H1 (cell line): ENCODE data around the gene LRP1. TPM values are rescaled to one million over a fixed set of nuclear protein-coding genes. Genes with fewer than 3 reads are reported as not detected.

Experiments used
- ASH2L ChIP-seq: fragments of 200-600, 300-600 bp; sonication (generic); IDR thresholded peaks from one replicate; pipeline ENCODE4 v1.7.1; 2017; ENCODE audit warnings: low read length
- BACH1 ChIP-seq: IDR thresholded peaks from 2 replicates; pipeline ENCODE4 v1.6.1; 2012; ENCODE audit warnings: low read length, improper control_type of control experiment
- BCL11A ChIP-seq, 2 experiments: IDR thresholded peaks; one replicate each; pipeline ENCODE4 v1.6.1; 2011; ENCODE audit warnings: low read depth in 2 of 2, low read length in 2 of 2, mild to moderate bottlenecking in 2 of 2
- FOSL1 ChIP-seq: IDR thresholded peaks from 2 replicates; pipeline ENCODE4 v1.6.1; 2011; ENCODE audit warnings: mild to moderate bottlenecking, low read depth, low read length, moderate library complexity; ENCODE audit not compliant: insufficient read depth
- KDM5A ChIP-seq: fragments of 200-600 bp; IDR thresholded peaks from 2 replicates; pipeline ENCODE4 v1.7.1; 2012; ENCODE audit warnings: mild to moderate bottlenecking, low read length, inconsistent platforms, mixed read lengths
- RBBP5 ChIP-seq: IDR thresholded peaks from 2 replicates; pipeline ENCODE4 v1.7.1; 2012; ENCODE audit warnings: low read depth, mild to moderate bottlenecking, inconsistent platforms, low read length, moderate library complexity, borderline replicate concordance
- RFX5 ChIP-seq: IDR thresholded peaks from 2 replicates; pipeline ENCODE4 v1.6.1; 2011; ENCODE audit warnings: low read depth, low read length, improper control_type of control experiment, borderline replicate concordance
- SIN3A ChIP-seq, 2 experiments: IDR thresholded peaks in 1 of 2; conservative IDR thresholded peaks in 1 of 2; 2 replicates each; pipeline ENCODE4 v1.6.1; 2011 to 2012; ENCODE audit warnings: low read length in 2 of 2, improper control_type of control experiment in 1 of 2, low read depth in 1 of 2, mild to moderate bottlenecking in 1 of 2
- polyA plus RNA-seq, 7 experiments: library from polyadenylated mRNA; depleted of rRNA in 3 of 7; stranded (reverse) in 5 of 7; unstranded in 2 of 7; fragments of >200 nt in 5 of 7; fragments of 200-250 nt in 2 of 7; gene quantifications; 1 replicate in 5 of 7; 2 replicates in 1 of 7; 4 replicates in 1 of 7; pipeline versions ENCODE4 v1.2.1 to v1.2.3, GENCODE V29; 2011 to 2013; ENCODE audit warnings: missing spikeins in 2 of 7, mixed read lengths in 2 of 7
- total RNA-seq: library from RNA; stranded (reverse); fragmentation: NEBNext Ultra II Directional; extraction: Animal tissue kit (Norgen Biotek cat#: 25700); gene quantifications from 2 replicates; pipeline ENCODE4 v1.2.1, GENCODE V29; 2021
- TF ChIP-seq, protein P1 (sequence below), 3 experiments: IDR thresholded peaks; 1 replicate in 2 of 3; 2 replicates in 1 of 3; pipeline versions ENCODE4 v1.5.1 to v1.6.1; 2011; ENCODE audit warnings: low read length in 3 of 3, mild to moderate bottlenecking in 3 of 3, inconsistent platforms in 2 of 3, low read depth in 1 of 3, moderate library complexity in 1 of 3; ENCODE audit not compliant: insufficient read depth in 1 of 3; ENCODE audit errors: control extremely low read depth in 1 of 3

LRP1 gene
- total and polyA plus RNA-seq, 2 of the 8 experiments (the other 6 are each of a cell fraction or from before 2014, with no cell fraction given), result 35.3 to 92.5 TPM

DNA sequence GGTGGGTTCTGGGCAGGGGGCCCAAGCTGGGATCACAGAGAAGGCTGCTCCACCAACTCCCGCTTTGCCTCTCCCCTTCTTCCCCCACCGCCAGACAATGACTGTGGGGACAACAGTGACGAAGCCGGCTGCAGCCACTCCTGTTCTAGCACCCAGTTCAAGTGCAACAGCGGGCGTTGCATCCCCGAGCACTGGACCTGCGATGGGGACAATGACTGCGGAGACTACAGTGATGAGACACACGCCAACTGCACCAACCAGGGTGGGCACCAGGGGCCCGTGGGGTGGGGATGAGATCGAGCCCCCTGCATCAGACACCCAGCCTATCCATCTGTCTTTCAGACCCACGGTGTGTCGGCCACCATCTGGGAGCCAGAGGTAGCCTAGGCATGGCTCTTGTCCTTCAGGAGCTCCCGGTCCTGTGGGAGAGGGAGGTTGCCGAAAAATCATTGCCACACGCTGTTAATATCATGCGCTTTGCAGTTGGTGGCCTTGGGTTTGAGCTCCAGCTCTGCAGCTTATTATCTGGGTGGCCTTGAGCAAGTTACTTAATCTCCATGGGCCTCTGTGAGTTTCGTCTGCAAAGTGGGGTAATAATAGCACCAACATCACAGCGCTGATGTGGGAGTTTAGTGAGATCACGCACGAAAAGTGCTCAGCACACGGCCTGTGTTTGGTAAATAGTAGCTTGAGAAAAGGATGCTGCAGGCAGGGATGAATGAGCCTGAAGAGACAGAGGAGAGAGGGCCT lies 40.9 kb downstream of the LRP1 start (continued):
- TF ChIP-seq KDM5A (no peak), BCL11A (IDR thresholded peaks at IDR 0.05; ENCODE audit: low read depth in 2 of 2, low read length in 2 of 2) (no peak), SIN3A (conservative IDR thresholded peaks at IDR 0.05 in 1 of 2, IDR thresholded peaks at IDR 0.05 in 1 of 2; ENCODE audit: low read depth in 1 of 2, low read length in 2 of 2) (no peak), RFX5 (no peak), FOSL1 (no peak), ASH2L (no peak), RBBP5 (no peak), BACH1 (no peak)
- TF ChIP-seq, protein P1, sequence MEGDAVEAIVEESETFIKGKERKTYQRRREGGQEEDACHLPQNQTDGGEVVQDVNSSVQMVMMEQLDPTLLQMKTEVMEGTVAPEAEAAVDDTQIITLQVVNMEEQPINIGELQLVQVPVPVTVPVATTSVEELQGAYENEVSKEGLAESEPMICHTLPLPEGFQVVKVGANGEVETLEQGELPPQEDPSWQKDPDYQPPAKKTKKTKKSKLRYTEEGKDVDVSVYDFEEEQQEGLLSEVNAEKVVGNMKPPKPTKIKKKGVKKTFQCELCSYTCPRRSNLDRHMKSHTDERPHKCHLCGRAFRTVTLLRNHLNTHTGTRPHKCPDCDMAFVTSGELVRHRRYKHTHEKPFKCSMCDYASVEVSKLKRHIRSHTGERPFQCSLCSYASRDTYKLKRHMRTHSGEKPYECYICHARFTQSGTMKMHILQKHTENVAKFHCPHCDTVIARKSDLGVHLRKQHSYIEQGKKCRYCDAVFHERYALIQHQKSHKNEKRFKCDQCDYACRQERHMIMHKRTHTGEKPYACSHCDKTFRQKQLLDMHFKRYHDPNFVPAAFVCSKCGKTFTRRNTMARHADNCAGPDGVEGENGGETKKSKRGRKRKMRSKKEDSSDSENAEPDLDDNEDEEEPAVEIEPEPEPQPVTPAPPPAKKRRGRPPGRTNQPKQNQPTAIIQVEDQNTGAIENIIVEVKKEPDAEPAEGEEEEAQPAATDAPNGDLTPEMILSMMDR (IDR thresholded peaks at IDR 0.05; ENCODE audit: control extremely low read depth in 1 of 3, insufficient read depth in 1 of 3, low read depth in 1 of 3, low read length in 3 of 3), result no peak
